Esophagus muscularis mucosa (tissue), 4 donors: ENCODE data around the gene MARK3.
A peak's percentile ranks its signal among the peaks of the same experiment; 100 is the strongest.

Experiments
- CTCF ChIP-seq, 3 experiments: fragments of 200-600 bp in 2 of 3; fragments of 450-650 bp in 1 of 3; sonication (generic) in 2 of 3; IDR thresholded peaks; one replicate each; pipeline ENCODE4 v1.5.1; 2017 to 2019; ENCODE audit warnings: antibody characterized with exemption in 3 of 3, mild to moderate bottlenecking in 2 of 3, moderate library complexity in 1 of 3
- EP300 ChIP-seq: sonication (generic); formaldehyde crosslinking; IDR thresholded peaks from one replicate; pipeline ENCODE4 v1.6.1; 2017; ENCODE audit warnings: antibody characterized with exemption
- POLR2A ChIP-seq: fragments of 450-650 bp; IDR thresholded peaks from one replicate; pipeline ENCODE4 v1.6.1; 2017; ENCODE audit warnings: antibody characterized with exemption, moderate library complexity, mild to moderate bottlenecking, low read depth
- POLR2AphosphoS5 ChIP-seq, 2 donors: sonication (generic); formaldehyde crosslinking; IDR thresholded peaks; one replicate each; pipeline ENCODE4 v1.6.1; 2017; ENCODE audit warnings: antibody characterized with exemption in 2 of 2

GRCh38 chr14:103542605-103543088, 157.4 kb downstream of the MARK3 start:
- no peak for TF ChIP-seq EP300
- no peak for TF ChIP-seq CTCF (IDR thresholded peaks at IDR 0.05)
- no peak for TF ChIP-seq POLR2A
- TF ChIP-seq POLR2AphosphoS5 (IDR thresholded peaks at IDR 0.05), result peak; percentile 15 to 21
